MCF 10A (cell line): ENCODE data around the gene CCDC181. TPM values are rescaled to one million over a fixed set of nuclear protein-coding genes. Genes with fewer than 3 reads are reported as not detected.

Experiments
- BruUV-seq: library from RNA; stranded (reverse); fragments of 400-500 nt; replicated peaks from 2 replicates; lab custom pipeline; 2021; lab: Mats Ljungman, UMichigan
- CTCF ChIA-PET: fragments of 300-600 bp; sonication (Branson Sonifier 250); formaldehyde crosslinking; extraction: SDS; loops from one replicate; lab custom pipeline; 2021; ENCODE audit warnings: antibody characterized with exemption, inconsistent platforms; lab: Yijun Ruan, JAX
- POLR2A ChIA-PET: fragments of 300-600, 350-650 bp; sonication (Branson Sonifier 250); formaldehyde crosslinking; extraction: SDS; loops from one replicate; lab custom pipeline; 2020; ENCODE audit warnings: antibody characterized with exemption, inconsistent platforms; lab: Yijun Ruan, JAX
- DNase-seq: peaks from one replicate; pipeline ENCODE4 v3.0.0-alpha.2; 2018; ENCODE audit not compliant: unreplicated experiment
- H3K27ac Mint-ChIP-seq: one replicate; pipeline ENCODE4 v1.8.0; 2022; ENCODE audit warnings: mild to moderate bottlenecking, low read depth, mixed read lengths; ENCODE audit not compliant: unreplicated experiment
- H3K27me3 Mint-ChIP-seq: one replicate; pipeline ENCODE4 v1.8.0; 2022; ENCODE audit warnings: mixed read lengths; ENCODE audit not compliant: insufficient read depth, unreplicated experiment
- H3K36me3 Mint-ChIP-seq: one replicate; pipeline ENCODE4 v1.8.0; 2022; ENCODE audit warnings: mild to moderate bottlenecking, moderate library complexity, mixed read lengths; ENCODE audit not compliant: insufficient read depth, unreplicated experiment
- H3K4me1 Mint-ChIP-seq: one replicate; pipeline ENCODE4 v1.8.0; 2022; ENCODE audit warnings: mixed read lengths; ENCODE audit not compliant: insufficient read depth, unreplicated experiment
- H3K4me3 Mint-ChIP-seq: one replicate; pipeline ENCODE4 v1.8.0; 2022; ENCODE audit warnings: mild to moderate bottlenecking, moderate library complexity, mixed read lengths; ENCODE audit not compliant: unreplicated experiment
- H3K9me3 Mint-ChIP-seq: one replicate; pipeline ENCODE4 v1.8.0; 2022; ENCODE audit warnings: mixed read lengths; ENCODE audit not compliant: unreplicated experiment
- intact Hi-C: fragments of 100-400 bp; cut with micrococcal nuclease; formaldehyde crosslinking; loops from 2 replicates; pipeline ENCODE4 v1.14.1; 2022
- total RNA-seq: library from RNA; stranded (reverse); gene quantifications from 2 replicates; pipeline ENCODE4 v1.2.3, GENCODE V29; 2022
- TF ChIP-seq, protein P1 (sequence below): fragments of 200-600 bp; IDR thresholded peaks from one replicate; pipeline ENCODE4 v1.8.0; 2022; ENCODE audit warnings: antibody characterized with exemption, mild to moderate bottlenecking; ENCODE audit not compliant: unreplicated experiment

CCDC181 gene
- total RNA-seq, 1 experiment from 2014 or later: not detected

DNA sequence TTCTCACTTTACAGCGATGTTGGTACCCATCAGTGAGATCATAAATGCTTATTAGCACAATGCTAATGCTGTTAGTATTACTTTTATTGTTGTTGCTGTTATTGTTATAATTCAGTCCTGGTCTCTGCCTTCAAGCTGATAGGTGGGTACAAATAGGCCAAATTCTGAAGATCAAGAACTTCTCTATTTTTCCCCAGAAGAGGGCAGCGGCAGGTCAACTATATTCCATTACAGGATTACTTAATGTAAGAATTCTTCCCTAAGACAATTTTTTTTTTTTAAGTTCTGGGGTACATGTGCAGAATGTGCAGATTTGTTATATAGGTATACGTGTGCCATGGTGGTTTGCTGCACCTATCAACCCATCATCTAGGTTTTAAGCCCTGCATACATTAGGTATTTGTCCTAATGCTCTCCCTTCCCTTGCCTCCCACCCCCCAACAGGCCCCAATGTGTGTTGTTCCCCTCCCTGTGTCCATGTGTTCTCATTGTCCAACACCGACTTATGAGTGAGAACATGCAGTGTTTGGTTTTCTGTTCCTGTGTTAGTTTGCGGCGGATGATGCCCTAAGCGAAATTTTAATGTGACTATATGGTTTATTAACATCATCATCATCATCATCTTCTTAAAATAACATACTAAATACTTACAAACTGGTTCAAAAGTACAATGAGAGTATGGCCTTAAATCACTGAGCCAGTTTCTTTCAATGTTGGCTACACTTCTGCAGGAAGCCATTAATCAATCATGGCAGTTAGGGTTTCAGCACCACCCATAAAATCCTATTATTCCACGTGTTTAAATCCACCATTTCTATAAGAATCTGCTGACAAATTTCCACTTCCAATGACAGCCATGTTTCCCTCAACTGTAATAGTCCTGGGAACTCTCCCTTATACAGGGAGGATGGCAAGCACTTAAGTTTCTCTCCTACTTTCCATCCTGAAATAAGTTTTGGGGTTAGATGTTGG lies 39.3 kb upstream of the CCDC181 start:
- Mint-ChIP-seq H3K4me3 (no peak overlapping the region), H3K27me3 (no peaks in the 10 kb centered on the region), H3K27ac (no peak overlapping the region), H3K36me3 (peaks cover 63% of the 10 kb centered on the region), H3K9me3 (no peaks in the 10 kb centered on the region), H3K4me1 (peaks cover 8% of the 10 kb centered on the region)
- TF ChIP-seq, protein P1, sequence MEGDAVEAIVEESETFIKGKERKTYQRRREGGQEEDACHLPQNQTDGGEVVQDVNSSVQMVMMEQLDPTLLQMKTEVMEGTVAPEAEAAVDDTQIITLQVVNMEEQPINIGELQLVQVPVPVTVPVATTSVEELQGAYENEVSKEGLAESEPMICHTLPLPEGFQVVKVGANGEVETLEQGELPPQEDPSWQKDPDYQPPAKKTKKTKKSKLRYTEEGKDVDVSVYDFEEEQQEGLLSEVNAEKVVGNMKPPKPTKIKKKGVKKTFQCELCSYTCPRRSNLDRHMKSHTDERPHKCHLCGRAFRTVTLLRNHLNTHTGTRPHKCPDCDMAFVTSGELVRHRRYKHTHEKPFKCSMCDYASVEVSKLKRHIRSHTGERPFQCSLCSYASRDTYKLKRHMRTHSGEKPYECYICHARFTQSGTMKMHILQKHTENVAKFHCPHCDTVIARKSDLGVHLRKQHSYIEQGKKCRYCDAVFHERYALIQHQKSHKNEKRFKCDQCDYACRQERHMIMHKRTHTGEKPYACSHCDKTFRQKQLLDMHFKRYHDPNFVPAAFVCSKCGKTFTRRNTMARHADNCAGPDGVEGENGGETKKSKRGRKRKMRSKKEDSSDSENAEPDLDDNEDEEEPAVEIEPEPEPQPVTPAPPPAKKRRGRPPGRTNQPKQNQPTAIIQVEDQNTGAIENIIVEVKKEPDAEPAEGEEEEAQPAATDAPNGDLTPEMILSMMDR: peak; percentile 65
- intact Hi-C loops: loop anchor here (1.0 to 5.0 kb wide), 5 partner anchors 19 to 864 kb away; partner anchors contain the start of gene SLC19A2
- POLR2A ChIA-PET: interaction anchor here (0.7 to 1.0 kb wide), 4 partner anchors 15 to 403 kb away, joined by 3 to 4 read pairs (median 3); no protein-coding TSS in a partner anchor
- peak; percentile 72 for DNase-seq
- CTCF ChIA-PET: interaction anchor here (0.6 to 5.0 kb wide), 25 partner anchors 11 to 1829 kb away, joined by 3 to 150 read pairs (median 4); no protein-coding TSS in a partner anchor
- no TSS peak for BruUV-seq

DNA sequence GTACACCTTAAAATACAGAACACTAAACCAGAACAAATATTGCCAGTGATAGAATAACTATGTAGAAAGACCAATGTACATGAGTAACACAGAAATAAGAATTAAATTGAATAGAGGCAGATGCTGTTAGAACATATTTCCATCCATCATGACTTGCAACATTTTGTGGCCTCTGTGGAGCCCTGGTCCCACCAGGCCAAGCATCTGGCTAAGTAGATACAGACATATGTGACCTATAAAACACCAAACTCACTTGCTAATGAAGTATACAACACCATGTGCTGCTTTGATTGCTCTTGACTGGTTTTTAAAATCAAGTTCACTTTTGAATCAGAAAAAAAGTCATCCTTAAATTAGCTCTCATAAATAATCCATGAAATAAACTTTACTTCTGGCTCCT lies 38.0 kb upstream of the CCDC181 start:
- TF ChIP-seq, protein P1: no peak
- no peak overlapping the region for H3K27ac Mint-ChIP-seq
- H3K36me3 Mint-ChIP-seq: peaks cover 62% of the 10 kb centered on the region
- H3K4me1 Mint-ChIP-seq: peaks cover 8% of the 10 kb centered on the region
- intact Hi-C loops: loop anchor here (5.0 kb wide), 3 partner anchors 242 to 863 kb away; no protein-coding TSS in a partner anchor
- DNase-seq: no peak
- POLR2A ChIA-PET: interaction anchor here (0.6 kb wide), 1 partner anchor 407 kb away, joined by 3 read pairs; no protein-coding TSS in a partner anchor
- CTCF ChIA-PET: interaction anchor here (0.6 to 5.0 kb wide), 14 partner anchors 12 to 983 kb away, joined by 3 to 150 read pairs (median 4); no protein-coding TSS in a partner anchor
- no peak overlapping the region for H3K4me3 Mint-ChIP-seq
- no TSS peak for BruUV-seq
- peaks cover 7% of the 10 kb centered on the region for H3K9me3 Mint-ChIP-seq
- no peaks in the 10 kb centered on the region for H3K27me3 Mint-ChIP-seq

DNA sequence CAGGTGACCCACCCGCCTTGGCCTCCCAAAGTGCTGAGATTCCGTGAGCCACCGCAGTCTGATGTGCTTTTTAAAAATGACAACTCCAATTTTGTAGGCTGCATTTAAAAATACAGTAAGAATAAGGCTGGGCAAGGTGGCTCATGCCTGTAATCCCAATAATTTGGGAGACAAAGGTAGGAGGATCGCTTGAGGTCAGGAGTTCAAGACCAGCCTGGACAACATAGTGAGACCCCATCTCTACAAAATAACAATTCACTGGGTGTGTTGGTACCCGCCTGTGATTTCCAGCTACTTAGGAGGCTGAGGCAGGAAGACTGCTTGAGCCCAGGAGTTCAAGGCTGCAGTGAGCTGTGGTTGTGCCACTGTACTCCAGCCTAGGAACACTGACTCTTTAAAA lies 35.1 kb upstream of the CCDC181 start:
- no peak overlapping the region for H3K4me3 Mint-ChIP-seq
- ChIA-PET POLR2A (interaction anchor here (0.9 kb wide), 2 partner anchors 14 to 23 kb away, joined by 3 read pairs; partner anchors contain the start of gene SLC19A2), CTCF (interaction anchor here (1.3 to 1.8 kb wide), 2 partner anchors 88 to 250 kb away, joined by 3 to 6 read pairs; no protein-coding TSS in a partner anchor)
- no peak for DNase-seq
- no peak overlapping the region for H3K27ac Mint-ChIP-seq
- peaks cover 38% of the 10 kb centered on the region for H3K36me3 Mint-ChIP-seq
- BruUV-seq: no TSS peak
- peaks cover 9% of the 10 kb centered on the region for H3K9me3 Mint-ChIP-seq
- intact Hi-C loops: no loop called here
- no peaks in the 10 kb centered on the region for H3K27me3 Mint-ChIP-seq
- TF ChIP-seq, protein P1: no peak
- H3K4me1 Mint-ChIP-seq: no peaks in the 10 kb centered on the region
